Activated naive CD4-positive, alpha-beta T cell treated with anti-CD3 and anti-CD28 coated beads, Interleukin-2, amount 10 ng/mL, durations not matched to agents 7 days and 5 days (primary cell): ENCODE results near the gene INPP5E.

ENCODE experiments used
- CTCF ChIA-PET: fragments of 350-600 bp; sonication (Branson Sonifier 250); formaldehyde crosslinking; loops from one replicate; lab custom pipeline; 2021; ENCODE audit warnings: antibody characterized with exemption; lab: Charles Lee
- DNase-seq: peaks from one replicate; pipeline ENCODE4 v3.0.0-alpha.2; 2020
- H3K27ac Mint-ChIP-seq: one replicate; pipeline ENCODE4 v1.8.0; 2021; ENCODE audit warnings: mild to moderate bottlenecking, moderate library complexity, mixed read lengths
- H3K27me3 Mint-ChIP-seq: one replicate; pipeline ENCODE4 v1.8.0; 2021; ENCODE audit warnings: mild to moderate bottlenecking, mixed read lengths
- H3K36me3 Mint-ChIP-seq: one replicate; pipeline ENCODE4 v1.8.0; 2021; ENCODE audit warnings: mixed read lengths
- H3K4me1 Mint-ChIP-seq: one replicate; pipeline ENCODE4 v1.8.0; 2021; ENCODE audit warnings: mixed read lengths
- H3K4me3 Mint-ChIP-seq: one replicate; pipeline ENCODE4 v1.8.0; 2021; ENCODE audit warnings: mild to moderate bottlenecking, moderate library complexity, mixed read lengths
- H3K9me3 Mint-ChIP-seq: one replicate; pipeline ENCODE4 v1.8.0; 2021; ENCODE audit warnings: mixed read lengths

Gene INPP5E

GRCh38 chr9:136393531-136393930 is 46.1 kb downstream of the INPP5E start:
- Mint-ChIP-seq H3K9me3 (no peaks in the 10 kb centered on the region), H3K27me3 (no peaks in the 10 kb centered on the region), H3K4me1 (peaks cover 8% of the 10 kb centered on the region), H3K27ac (no peak overlapping the region), H3K36me3 (peaks cover 26% of the 10 kb centered on the region), H3K4me3 (no peak overlapping the region)
- CTCF ChIA-PET = interaction anchor here (1.0 kb wide), 1 partner anchor 8 kb away, joined by 4 read pairs; no protein-coding TSS in a partner anchor
- DNase-seq = no peak

GRCh38 chr9:136392538-136393449 is 46.9 kb downstream of the INPP5E start:
- Mint-ChIP-seq H3K27ac (no peak overlapping the region), H3K9me3 (no peaks in the 10 kb centered on the region), H3K27me3 (no peaks in the 10 kb centered on the region), H3K36me3 (peaks cover 29% of the 10 kb centered on the region), H3K4me3 (no peak overlapping the region), H3K4me1 (peaks cover 2% of the 10 kb centered on the region)
- no peak for DNase-seq
- CTCF ChIA-PET = interaction anchor here (1.0 kb wide), 1 partner anchor 9 kb away, joined by 4 read pairs; no protein-coding TSS in a partner anchor

GRCh38 chr9:136391737-136392537 is 47.7 kb downstream of the INPP5E start:
- Mint-ChIP-seq H3K27me3 (no peaks in the 10 kb centered on the region), H3K4me1 (no peaks in the 10 kb centered on the region), H3K4me3 (no peak overlapping the region), H3K9me3 (no peaks in the 10 kb centered on the region), H3K27ac (no peak overlapping the region), H3K36me3 (peaks cover 32% of the 10 kb centered on the region)
- CTCF ChIA-PET = no interaction called here
- no peak for DNase-seq

- H3K27me3 Mint-ChIP-seq = no peaks in the 10 kb centered on the region
- H3K4me3 Mint-ChIP-seq = no peak overlapping the region
- DNase-seq = no peak
- CTCF ChIA-PET = interaction anchor here (1.3 to 2.0 kb wide), 2 partner anchors 10 to 12 kb away, joined by 4 to 6 read pairs; no protein-coding TSS in a partner anchor
- peaks cover 34% of the 10 kb centered on the region for H3K36me3 Mint-ChIP-seq
- H3K27ac Mint-ChIP-seq = no peak overlapping the region
- no peaks in the 10 kb centered on the region for H3K4me1 Mint-ChIP-seq
- H3K9me3 Mint-ChIP-seq = no peaks in the 10 kb centered on the region
Observed at GRCh38 chr9:136389396-136389795, 50.2 kb downstream of the INPP5E start.

GRCh38 chr9:136387217-136387616 is 52.4 kb downstream of the INPP5E start:
- Mint-ChIP-seq H3K27me3 (no peaks in the 10 kb centered on the region), H3K9me3 (no peaks in the 10 kb centered on the region), H3K27ac (no peak overlapping the region), H3K36me3 (peaks cover 36% of the 10 kb centered on the region), H3K4me3 (no peak overlapping the region), H3K4me1 (no peaks in the 10 kb centered on the region)
- no peak for DNase-seq
- CTCF ChIA-PET = interaction anchor here (1.5 kb wide), 1 partner anchor 22 kb away, joined by 4 read pairs; no protein-coding TSS in a partner anchor

- CTCF ChIA-PET = no interaction called here
- Mint-ChIP-seq H3K36me3 (peaks cover 28% of the 10 kb centered on the region), H3K27ac (no peak overlapping the region), H3K4me1 (no peaks in the 10 kb centered on the region), H3K27me3 (no peaks in the 10 kb centered on the region), H3K9me3 (no peaks in the 10 kb centered on the region), H3K4me3 (no peak overlapping the region)
- DNase-seq = no peak
Observed at GRCh38 chr9:136386018-136386417, 53.6 kb downstream of the INPP5E start.

GRCh38 chr9:136385015-136385414 is 54.6 kb downstream of the INPP5E start:
- DNase-seq = no peak
- no peak overlapping the region for H3K27ac Mint-ChIP-seq
- H3K27me3 Mint-ChIP-seq = no peaks in the 10 kb centered on the region
- no peaks in the 10 kb centered on the region for H3K9me3 Mint-ChIP-seq
- H3K4me3 Mint-ChIP-seq = no peak overlapping the region
- H3K36me3 Mint-ChIP-seq = peaks cover 27% of the 10 kb centered on the region
- CTCF ChIA-PET = no interaction called here
- H3K4me1 Mint-ChIP-seq = no peaks in the 10 kb centered on the region

- Mint-ChIP-seq H3K4me3 (no peak overlapping the region), H3K36me3 (peaks cover 22% of the 10 kb centered on the region), H3K27ac (no peak overlapping the region), H3K9me3 (no peaks in the 10 kb centered on the region), H3K27me3 (no peaks in the 10 kb centered on the region), H3K4me1 (no peaks in the 10 kb centered on the region)
- no peak for DNase-seq
- CTCF ChIA-PET = no interaction called here
Observed at GRCh38 chr9:136383436-136383835, 56.2 kb downstream of the INPP5E start.

GRCh38 chr9:136381966-136382513 is 57.6 kb downstream of the INPP5E start:
- Mint-ChIP-seq H3K27me3 (no peaks in the 10 kb centered on the region), H3K27ac (no peak overlapping the region), H3K9me3 (no peaks in the 10 kb centered on the region), H3K36me3 (peaks cover 15% of the 10 kb centered on the region), H3K4me3 (no peak overlapping the region), H3K4me1 (no peaks in the 10 kb centered on the region)
- DNase-seq = no peak
- CTCF ChIA-PET = no interaction called here

- CTCF ChIA-PET = no interaction called here
- peaks cover 11% of the 10 kb centered on the region for H3K36me3 Mint-ChIP-seq
Observed at GRCh38 chr9:136381311-136381710, 58.3 kb downstream of the INPP5E start.

GRCh38 chr9:136380381-136380780 is 59.3 kb downstream of the INPP5E start:
- CTCF ChIA-PET = no interaction called here
- Mint-ChIP-seq H3K36me3 (peaks cover 9% of the 10 kb centered on the region), H3K4me3 (no peak overlapping the region), H3K4me1 (no peaks in the 10 kb centered on the region), H3K27me3 (no peaks in the 10 kb centered on the region), H3K27ac (no peak overlapping the region), H3K9me3 (no peaks in the 10 kb centered on the region)
- no peak for DNase-seq

More at GRCh38 chr9:136381311-136381710, 58.3 kb downstream of the INPP5E start:
- no peak for DNase-seq
- no peaks in the 10 kb centered on the region for H3K27me3 Mint-ChIP-seq
- no peaks in the 10 kb centered on the region for H3K9me3 Mint-ChIP-seq
- no peak overlapping the region for H3K4me3 Mint-ChIP-seq
- no peak overlapping the region for H3K27ac Mint-ChIP-seq
- H3K4me1 Mint-ChIP-seq = no peaks in the 10 kb centered on the region

GRCh38 chr9:136379891-136380290 is 59.8 kb downstream of the INPP5E start:
- H3K36me3 Mint-ChIP-seq = peaks cover 6% of the 10 kb centered on the region
- no peak for DNase-seq
- no peak overlapping the region for H3K4me3 Mint-ChIP-seq
- CTCF ChIA-PET = no interaction called here
- H3K27ac Mint-ChIP-seq = no peak overlapping the region
- no peaks in the 10 kb centered on the region for H3K27me3 Mint-ChIP-seq
- H3K9me3 Mint-ChIP-seq = no peaks in the 10 kb centered on the region
- no peaks in the 10 kb centered on the region for H3K4me1 Mint-ChIP-seq

- Mint-ChIP-seq H3K36me3 (peaks cover 2% of the 10 kb centered on the region), H3K4me1 (no peaks in the 10 kb centered on the region), H3K9me3 (no peaks in the 10 kb centered on the region), H3K27me3 (no peaks in the 10 kb centered on the region), H3K4me3 (no peak overlapping the region), H3K27ac (no peak overlapping the region)
- no peak for DNase-seq
- CTCF ChIA-PET = no interaction called here
Observed at GRCh38 chr9:136379401-136379800, 60.2 kb downstream of the INPP5E start.

GRCh38 chr9:136379003-136379287 is 60.7 kb downstream of the INPP5E start:
- Mint-ChIP-seq H3K36me3 (peaks cover 2% of the 10 kb centered on the region), H3K27me3 (no peaks in the 10 kb centered on the region), H3K27ac (no peak overlapping the region), H3K4me3 (no peak overlapping the region), H3K4me1 (no peaks in the 10 kb centered on the region), H3K9me3 (no peaks in the 10 kb centered on the region)
- DNase-seq = no peak
- CTCF ChIA-PET = no interaction called here
